GM21526 (cell line): ENCODE measurements around the gene B3GNT8.
"Not testable (repeated sequence)": the region's sequence is repeated elsewhere in the genome, so short reads cannot be mapped to it uniquely, and the experiment has no call there.

ENCODE experiments used
- ATAC-seq: cut with Tn5 transposase; IDR thresholded peaks from one replicate; pipeline ENCODE4 v1.9.1; 2021; ENCODE audit warnings: moderate library complexity; ENCODE audit not compliant: unreplicated experiment, low FRiP score

Gene B3GNT8

GRCh38 chr19:41420101-41420880 is 6.9 kb downstream of the B3GNT8 start:
- ATAC-seq: no peak

GRCh38 chr19:41416194-41416674 is 10.9 kb downstream of the B3GNT8 start:
- no peak for ATAC-seq

- no peak for ATAC-seq
Measured at GRCh38 chr19:41415154-41415571, 12.0 kb downstream of the B3GNT8 start.

- ATAC-seq: no peak
Measured at GRCh38 chr19:41414461-41414860, 12.7 kb downstream of the B3GNT8 start.

GRCh38 chr19:41413947-41414346 is 13.2 kb downstream of the B3GNT8 start:
- ATAC-seq: no peak

- ATAC-seq: no peak
Measured at GRCh38 chr19:41412953-41413352, 14.2 kb downstream of the B3GNT8 start.

GRCh38 chr19:41411968-41412265 is 15.3 kb downstream of the B3GNT8 start:
- ATAC-seq: no peak

- ATAC-seq: no peak
Measured at GRCh38 chr19:41411100-41411967, 15.8 kb downstream of the B3GNT8 start.

GRCh38 chr19:41410336-41411054 is 16.7 kb downstream of the B3GNT8 start:
- ATAC-seq: no peak

- no peak for ATAC-seq
Measured at GRCh38 chr19:41409288-41409687, 17.9 kb downstream of the B3GNT8 start.

- not testable (repeated sequence) for ATAC-seq
Measured at GRCh38 chr19:41408846-41409245, 18.3 kb downstream of the B3GNT8 start.

- ATAC-seq: no peak
Measured at GRCh38 chr19:41408256-41408655, 18.9 kb downstream of the B3GNT8 start.

- ATAC-seq: no peak
Measured at GRCh38 chr19:41407271-41407670, 19.9 kb downstream of the B3GNT8 start.

GRCh38 chr19:41405776-41406175 is 21.4 kb downstream of the B3GNT8 start:
- no peak for ATAC-seq

GRCh38 chr19:41403181-41403970 is 23.8 kb downstream of the B3GNT8 start:
- no peak for ATAC-seq

- no peak for ATAC-seq
Measured at GRCh38 chr19:41402010-41402409, 25.2 kb downstream of the B3GNT8 start.

- ATAC-seq: no peak
Measured at GRCh38 chr19:41401483-41401882, 25.7 kb downstream of the B3GNT8 start.

- ATAC-seq: no peak
Measured at GRCh38 chr19:41399525-41399924, 27.6 kb downstream of the B3GNT8 start.

GRCh38 chr19:41399091-41399490 is 28.1 kb downstream of the B3GNT8 start:
- ATAC-seq: no peak

- no peak for ATAC-seq
Measured at GRCh38 chr19:41398598-41398997, 28.6 kb downstream of the B3GNT8 start.
